Body of pancreas (tissue), 4 donors: ENCODE measurements around the gene HAP1. TPM values are rescaled to one million over a fixed set of nuclear protein-coding genes. Genes with fewer than 3 reads are reported as not detected.

Experiments used
- ATAC-seq: fragments of 150-250 bp; one replicate; pipeline ENCODE4 v1.9.1; 2016
- DNase-seq, 4 donors: peaks; one replicate each; pipeline ENCODE4 v3.0.0-alpha.2; 2019
- H3K27ac ChIP-seq, 4 donors: fragments of 200-600 bp; sonication (generic); 1 replicate in 3 of 4; 2 replicates in 1 of 4; pipeline versions ENCODE4 v1.5.1 to v1.6.1; 2016 to 2019; ENCODE audit warnings: mild to moderate bottlenecking in 1 of 4, mixed read lengths in 1 of 4, moderate library complexity in 1 of 4
- H3K27me3 ChIP-seq, 2 donors: fragments of 200-600 bp; sonication (generic); one replicate each; pipeline ENCODE4 v1.6.0; 2016; ENCODE audit warnings: mild to moderate bottlenecking in 1 of 2
- H3K36me3 ChIP-seq, 2 donors: fragments of 200-600 bp; sonication (generic); replicated peaks in 1 of 2; 2 replicates each; pipeline ENCODE4 v1.5.1; 2016; ENCODE audit warnings: low read depth in 2 of 2; ENCODE audit not compliant: insufficient read depth in 1 of 2
- H3K4me1 ChIP-seq: fragments of 200-600 bp; sonication (generic); one replicate; pipeline ENCODE4 v1.6.0; 2016
- H3K4me3 ChIP-seq, 2 donors: fragments of 200-600 bp; sonication (generic); 1 replicate in 1 of 2; 2 replicates in 1 of 2; pipeline ENCODE4 v1.5.1; 2016 to 2019
- H3K9me3 ChIP-seq, 3 donors: fragments of 200-600 bp; sonication (generic); 1 replicate in 2 of 3; 2 replicates in 1 of 3; pipeline ENCODE4 v1.5.1; 2016
- POLR2A ChIP-seq, 3 donors: fragments of 450-650 bp; IDR thresholded peaks; one replicate each; pipeline ENCODE4 v1.6.1; 2016; ENCODE audit warnings: antibody characterized with exemption in 3 of 3, mild to moderate bottlenecking in 2 of 3
- WGBS, 2 donors: methylation state at CpG; one replicate each; pipeline ENCODE4 v1.1.5; 2017; 5-methylcytosine and 5-hydroxymethylcytosine counted together
- intact Hi-C: fragments of 100-400 bp; cut with DNase I; formaldehyde crosslinking; loops from one replicate; pipeline ENCODE4 v1.15.1; 2023
- total RNA-seq, 2 donors: library from RNA; depleted of rRNA; stranded (reverse); fragments of >200 nt; gene quantifications; one replicate each; pipeline ENCODE4 v1.1.0, GENCODE V29; 2016
- TF ChIP-seq, protein P1 (sequence below), 7 experiments: fragments of 450-650 bp in 4 of 7; fragments of 200-600 bp in 3 of 7; sonication (generic) in 3 of 7; IDR thresholded peaks; one replicate each; pipeline ENCODE4 v1.5.1; 2016 to 2019; ENCODE audit warnings: antibody characterized with exemption in 7 of 7

The HAP1 gene
- total RNA-seq, 2 donors from 2014 or later, result 0.52 to 1.3 TPM

DNA sequence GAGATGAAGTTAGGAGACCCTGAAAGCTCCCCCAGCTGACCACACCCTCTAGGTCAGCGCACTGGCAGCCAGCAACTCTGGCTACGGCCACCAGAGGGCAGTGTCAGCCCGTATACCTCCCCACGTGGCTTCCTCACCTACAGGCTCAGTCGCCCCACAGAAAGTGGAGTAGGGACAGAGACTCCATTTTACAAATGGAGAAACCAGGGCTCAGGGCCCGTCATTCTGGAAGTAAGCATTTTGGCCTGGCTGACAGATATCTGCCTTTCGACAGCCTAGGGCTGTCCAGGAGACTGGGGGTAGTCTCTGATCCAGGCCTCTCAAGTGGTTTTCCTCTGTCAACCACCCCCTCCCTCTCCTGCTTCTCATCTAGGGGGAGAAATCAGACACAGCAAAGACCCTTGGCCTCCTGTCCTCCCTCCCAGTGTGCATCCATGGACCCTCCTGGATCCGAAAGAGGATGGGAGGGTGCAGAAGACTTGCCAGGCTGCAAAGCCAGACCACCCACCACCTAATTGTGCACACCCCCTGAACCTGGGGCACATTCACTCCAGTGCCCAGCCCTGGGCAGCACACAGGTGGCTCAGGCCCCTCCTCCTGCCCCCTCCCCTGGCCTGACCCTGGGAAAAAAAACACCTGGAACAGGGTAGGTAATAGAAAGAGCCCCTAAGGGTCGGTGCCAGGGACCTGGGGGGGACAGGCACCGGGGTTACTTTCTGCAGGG lies 3.8 kb upstream of the HAP1 start:
- Histone ChIP-seq H3K4me3 (no peak overlapping the region), H3K36me3 (no peaks in the 10 kb centered on the region), H3K27me3 (peaks cover 4 to 18% of the 10 kb centered on the region in 2 donors), H3K9me3 (no peaks in the 10 kb centered on the region), H3K27ac (peak overlapping the region in 2 of 4 donors; percentile 51 to 68), H3K4me1 (peaks cover 38% of the 10 kb centered on the region)
- intact Hi-C loops, result loop anchor here (2.0 kb wide), 1 partner anchor 65 kb away; no protein-coding TSS in a partner anchor
- peak; percentile 86 to 90 (median 86) for DNase-seq
- ATAC-seq, result peak; percentile 87
- TF ChIP-seq POLR2A (IDR thresholded peaks at IDR 0.05), result no peak
- TF ChIP-seq, protein P1, sequence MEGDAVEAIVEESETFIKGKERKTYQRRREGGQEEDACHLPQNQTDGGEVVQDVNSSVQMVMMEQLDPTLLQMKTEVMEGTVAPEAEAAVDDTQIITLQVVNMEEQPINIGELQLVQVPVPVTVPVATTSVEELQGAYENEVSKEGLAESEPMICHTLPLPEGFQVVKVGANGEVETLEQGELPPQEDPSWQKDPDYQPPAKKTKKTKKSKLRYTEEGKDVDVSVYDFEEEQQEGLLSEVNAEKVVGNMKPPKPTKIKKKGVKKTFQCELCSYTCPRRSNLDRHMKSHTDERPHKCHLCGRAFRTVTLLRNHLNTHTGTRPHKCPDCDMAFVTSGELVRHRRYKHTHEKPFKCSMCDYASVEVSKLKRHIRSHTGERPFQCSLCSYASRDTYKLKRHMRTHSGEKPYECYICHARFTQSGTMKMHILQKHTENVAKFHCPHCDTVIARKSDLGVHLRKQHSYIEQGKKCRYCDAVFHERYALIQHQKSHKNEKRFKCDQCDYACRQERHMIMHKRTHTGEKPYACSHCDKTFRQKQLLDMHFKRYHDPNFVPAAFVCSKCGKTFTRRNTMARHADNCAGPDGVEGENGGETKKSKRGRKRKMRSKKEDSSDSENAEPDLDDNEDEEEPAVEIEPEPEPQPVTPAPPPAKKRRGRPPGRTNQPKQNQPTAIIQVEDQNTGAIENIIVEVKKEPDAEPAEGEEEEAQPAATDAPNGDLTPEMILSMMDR (IDR thresholded peaks at IDR 0.05), result peak; percentile 93 to 98 (median 97)
- WGBS, 2 donors, result 9 to 14% methylated on average over 5 to 10 of the region's 10 CpGs

DNA sequence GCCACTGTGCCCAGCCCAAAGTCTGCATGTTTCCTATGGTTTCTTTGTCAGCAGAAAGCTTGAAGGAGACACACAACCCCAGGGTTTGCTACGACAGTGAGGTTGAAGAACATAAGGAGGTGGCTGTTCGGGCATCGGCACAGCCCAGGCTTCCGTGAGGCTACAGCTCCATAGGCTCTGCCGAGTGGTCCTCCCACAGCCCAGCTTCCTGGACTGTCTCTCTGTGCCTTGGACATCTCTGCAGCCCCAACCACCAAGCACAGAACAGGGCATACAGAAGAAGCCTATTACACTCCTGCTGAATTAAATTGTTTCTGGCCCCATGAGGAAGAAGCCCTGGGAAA lies 3.2 kb upstream of the HAP1 start:
- Histone ChIP-seq H3K27me3 (peaks cover 4 to 18% of the 10 kb centered on the region in 2 donors), H3K4me1 (peaks cover 38% of the 10 kb centered on the region), H3K9me3 (no peaks in the 10 kb centered on the region), H3K27ac (no peak overlapping the region), H3K4me3 (no peak overlapping the region), H3K36me3 (no peaks in the 10 kb centered on the region)
- 22 to 36% methylated on average over 5 of the region's 5 CpGs for WGBS, 2 donors
- no peak for ATAC-seq
- intact Hi-C loops, result loop anchor here (2.0 kb wide), 1 partner anchor 65 kb away; no protein-coding TSS in a partner anchor
- no peak for TF ChIP-seq POLR2A (IDR thresholded peaks at IDR 0.05)
- TF ChIP-seq, protein P1 (IDR thresholded peaks at IDR 0.05), result no peak
- no peak for DNase-seq

DNA sequence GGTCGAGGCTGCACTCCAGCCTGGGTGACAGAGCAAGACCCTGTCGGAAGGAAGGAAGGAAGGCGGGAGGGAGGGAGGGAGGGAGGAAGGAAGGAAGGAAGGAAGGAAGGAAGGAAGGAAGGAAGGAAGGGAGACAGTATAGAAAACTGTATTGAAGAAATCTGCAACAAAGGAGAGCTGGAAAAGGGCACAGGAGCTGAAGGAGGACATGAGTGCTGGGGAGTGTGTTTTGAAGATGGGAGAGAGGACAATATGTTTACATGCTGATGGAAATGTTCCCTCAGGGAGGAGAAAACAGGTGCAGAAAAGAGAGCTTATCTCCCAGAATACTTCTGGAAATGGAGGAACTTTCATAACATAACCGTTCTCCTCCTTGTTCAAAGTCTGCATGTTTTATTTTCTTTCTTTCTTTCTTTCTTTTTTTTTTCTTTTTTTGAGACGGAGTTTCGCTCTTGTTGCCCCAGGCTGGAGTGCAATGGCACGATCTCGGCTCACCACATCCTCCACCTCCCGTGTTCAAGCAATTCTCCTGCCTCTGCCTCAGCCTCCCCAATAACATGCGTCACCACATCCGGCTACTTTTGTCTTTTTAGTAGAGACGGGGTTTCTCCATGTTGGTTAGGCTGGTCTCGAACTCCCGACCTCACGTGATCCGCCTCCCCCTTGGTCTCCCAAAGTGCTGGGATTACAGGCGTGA lies 2.7 kb upstream of the HAP1 start:
- DNase-seq (no peak), ATAC-seq (no peak)
- intact Hi-C loops, result no loop called here
- Histone ChIP-seq H3K27ac (no peak overlapping the region), H3K36me3 (no peaks in the 10 kb centered on the region), H3K4me1 (peaks cover 38% of the 10 kb centered on the region), H3K27me3 (peaks cover 4 to 18% of the 10 kb centered on the region in 2 donors), H3K4me3 (no peak overlapping the region), H3K9me3 (no peaks in the 10 kb centered on the region)
- 49 to 58% methylated on average over 17 of the region's 17 CpGs for WGBS, 2 donors
- TF ChIP-seq, protein P1 (IDR thresholded peaks at IDR 0.05), result no peak
- no peak for TF ChIP-seq POLR2A (IDR thresholded peaks at IDR 0.05)

DNA sequence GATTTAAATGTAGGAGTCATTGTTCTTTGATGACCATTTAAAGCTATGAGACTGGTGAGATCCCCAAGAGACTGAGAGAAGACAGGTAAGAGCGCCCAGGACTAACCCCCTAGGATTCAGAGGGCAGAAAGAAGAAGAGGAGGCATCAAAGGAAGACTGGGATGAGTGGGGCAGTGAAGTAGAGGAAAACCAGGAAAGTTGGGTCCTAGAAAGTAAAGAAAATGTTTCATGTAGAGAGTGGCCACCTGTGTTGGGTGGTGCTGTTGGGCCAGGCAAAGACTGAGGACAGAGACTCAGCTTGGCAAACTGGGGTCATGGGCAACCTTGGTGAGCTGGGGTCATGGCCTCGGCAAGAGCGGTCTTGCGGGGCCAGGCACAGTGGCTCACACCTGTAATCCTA lies 1.3 kb upstream of the HAP1 start:
- 68 to 69% methylated on average over 4 of the region's 4 CpGs for WGBS, 2 donors
- intact Hi-C loops, result no loop called here
- H3K4me1 ChIP-seq, result peaks cover 38% of the 10 kb centered on the region
- H3K27ac ChIP-seq, result no peak overlapping the region
- H3K4me3 ChIP-seq, result no peak overlapping the region
- no peaks in the 10 kb centered on the region for H3K36me3 ChIP-seq
- no peak for TF ChIP-seq POLR2A (IDR thresholded peaks at IDR 0.05)
- TF ChIP-seq, protein P1 (IDR thresholded peaks at IDR 0.05), result no peak
- no peaks in the 10 kb centered on the region for H3K9me3 ChIP-seq
- peaks cover 4 to 18% of the 10 kb centered on the region in 2 donors for H3K27me3 ChIP-seq
- no peak for DNase-seq
- no peak for ATAC-seq
